Left ventricle myocardium inferior (tissue), 1 donor: ENCODE results near the gene TSPEAR. TPM values are rescaled to one million over a fixed set of nuclear protein-coding genes. Genes with fewer than 3 reads are reported as not detected.

Experiments
- DNase-seq: peaks from one replicate; pipeline ENCODE4 v3.0.0-alpha.2; 2020
- H3K27ac ChIP-seq: fragments of 200-600 bp; replicated peaks from 2 replicates; pipeline ENCODE4 v1.8.0; 2021
- H3K27me3 ChIP-seq: fragments of 200-600 bp; 2 replicates; pipeline ENCODE4 v1.8.0; 2021; ENCODE audit warnings: low read depth
- H3K36me3 ChIP-seq: fragments of 200-600 bp; 2 replicates; pipeline ENCODE4 v1.8.0; 2021
- H3K4me1 ChIP-seq: fragments of 200-600 bp; 2 replicates; pipeline ENCODE4 v1.8.0; 2021
- H3K4me3 ChIP-seq: fragments of 200-600 bp; 2 replicates; pipeline ENCODE4 v1.8.0; 2021; ENCODE audit warnings: mild to moderate bottlenecking, moderate library complexity
- H3K9me3 ChIP-seq: fragments of 200-600 bp; replicated peaks from 2 replicates; pipeline ENCODE4 v1.8.0; 2021
- CTCF ChIP-seq: fragments of 200-600 bp; IDR thresholded peaks from 2 replicates; pipeline ENCODE4 v1.8.0; 2021; ENCODE audit warnings: antibody characterized with exemption, mild to moderate bottlenecking, borderline replicate concordance
- intact Hi-C: fragments of 100-400 bp; cut with micrococcal nuclease; formaldehyde crosslinking; loops from one replicate; pipeline ENCODE4 v1.11.0; 2022
- total RNA-seq: library from RNA; stranded (reverse); fragmentation: NEBNext Ultra II Directional; extraction: Animal tissue kit (Norgen Biotek cat#: 25700); gene quantifications from one replicate; pipeline ENCODE4 v1.2.1, GENCODE V29; 2021
- donor health status: DM: no; HTN: yes; CAD: no; lungs with severe emphysema.

Gene TSPEAR
- total RNA-seq, 1 donor from 2014 or later: 3.3 TPM

- intact Hi-C loops: no loop called here
- peaks cover 54% of the 10 kb centered on the region for H3K27me3 ChIP-seq
Observed at GRCh38 chr21:44509539-44509938, 201.8 kb downstream of the TSPEAR start.

GRCh38 chr21:44508711-44509445 is 202.5 kb downstream of the TSPEAR start:
- DNase-seq: no peak
- Histone ChIP-seq H3K27me3 (peaks cover 54% of the 10 kb centered on the region), H3K4me3 (no peak overlapping the region), H3K9me3 (no peaks in the 10 kb centered on the region), H3K4me1 (peaks cover 11% of the 10 kb centered on the region), H3K36me3 (no peaks in the 10 kb centered on the region), H3K27ac (no peak overlapping the region)
- intact Hi-C loops: no loop called here
- TF ChIP-seq CTCF: no peak

More at GRCh38 chr21:44509539-44509938, 201.8 kb downstream of the TSPEAR start:
- Histone ChIP-seq H3K9me3 (no peaks in the 10 kb centered on the region), H3K4me3 (no peak overlapping the region), H3K36me3 (no peaks in the 10 kb centered on the region), H3K4me1 (peaks cover 11% of the 10 kb centered on the region), H3K27ac (no peak overlapping the region)
- TF ChIP-seq CTCF: peak; percentile 64
- DNase-seq: peak; percentile 82

DNA sequence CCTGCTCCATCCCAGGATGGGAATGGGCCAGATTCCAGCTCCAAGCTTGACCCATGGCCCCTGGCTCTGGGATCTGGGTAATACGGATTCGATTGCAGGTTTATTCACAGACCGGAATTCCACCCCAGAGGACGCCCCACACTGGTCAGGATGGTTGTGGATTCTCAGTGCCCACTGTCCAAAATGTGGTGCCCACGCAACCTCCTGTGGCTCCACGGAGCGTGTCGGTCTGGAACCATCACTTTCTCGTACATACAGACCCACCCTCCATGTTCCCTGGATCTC is 203.0 kb downstream of the TSPEAR start:
- peaks cover 54% of the 10 kb centered on the region for H3K27me3 ChIP-seq
- TF ChIP-seq CTCF: no peak
- H3K9me3 ChIP-seq: no peaks in the 10 kb centered on the region
- DNase-seq: no peak
- no peak overlapping the region for H3K27ac ChIP-seq
- peaks cover 11% of the 10 kb centered on the region for H3K4me1 ChIP-seq
- intact Hi-C loops: no loop called here
- no peak overlapping the region for H3K4me3 ChIP-seq
- no peaks in the 10 kb centered on the region for H3K36me3 ChIP-seq

DNA sequence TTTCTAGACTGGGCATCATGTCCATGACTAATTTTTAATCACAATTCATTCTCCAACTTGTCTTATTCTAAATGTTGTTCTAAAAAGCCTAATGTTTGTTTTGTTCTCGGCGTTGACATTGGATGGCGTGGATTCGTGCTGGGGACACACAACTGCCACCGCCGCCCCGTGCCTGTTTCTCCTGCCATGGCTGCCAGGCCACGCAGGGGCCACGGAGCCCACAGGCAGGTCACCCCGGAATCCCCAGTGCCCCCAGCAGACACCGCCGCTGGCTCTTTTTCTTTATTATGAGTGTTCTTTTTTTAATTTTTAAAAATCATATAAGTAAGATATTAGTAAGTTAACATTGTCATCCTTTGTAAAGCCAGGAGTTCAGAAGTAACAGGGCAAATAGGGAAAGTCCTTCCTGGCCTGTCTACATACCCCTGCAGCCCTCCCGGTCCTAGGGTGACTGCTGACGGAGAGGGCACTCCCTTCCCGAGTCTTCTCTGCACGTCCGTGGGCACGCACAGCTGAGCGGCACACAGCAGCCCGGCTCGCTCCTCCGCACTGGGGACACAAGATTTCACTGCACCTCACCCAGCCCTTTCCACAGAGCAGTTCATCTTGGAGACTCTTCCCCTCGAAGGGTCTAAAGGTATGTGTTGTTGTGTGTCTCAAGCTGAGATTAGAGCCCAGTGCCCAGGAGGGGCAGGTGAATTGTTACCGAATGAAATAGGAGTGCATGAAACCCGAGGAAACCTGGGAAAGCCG is 203.5 kb downstream of the TSPEAR start:
- Histone ChIP-seq H3K4me3 (no peak overlapping the region), H3K9me3 (no peaks in the 10 kb centered on the region), H3K36me3 (no peaks in the 10 kb centered on the region), H3K27me3 (peaks cover 54% of the 10 kb centered on the region), H3K27ac (no peak overlapping the region), H3K4me1 (peaks cover 11% of the 10 kb centered on the region)
- no peak for DNase-seq
- intact Hi-C loops: no loop called here
- TF ChIP-seq CTCF: no peak

- DNase-seq: no peak
- H3K27me3 ChIP-seq: peaks cover 51% of the 10 kb centered on the region
- intact Hi-C loops: no loop called here
Observed at GRCh38 chr21:44506279-44507255, 204.8 kb downstream of the TSPEAR start.

More at GRCh38 chr21:44506279-44507255, 204.8 kb downstream of the TSPEAR start:
- TF ChIP-seq CTCF: no peak
- peaks cover 11% of the 10 kb centered on the region for H3K4me1 ChIP-seq
- no peaks in the 10 kb centered on the region for H3K9me3 ChIP-seq
- H3K27ac ChIP-seq: no peak overlapping the region
- no peak overlapping the region for H3K4me3 ChIP-seq
- no peaks in the 10 kb centered on the region for H3K36me3 ChIP-seq
